HG02870 (cell line): ENCODE results near the gene RENBP.
A peak's percentile ranks its signal among the peaks of the same experiment; 100 is the strongest.

Source experiments
- ATAC-seq: cut with Tn5 transposase; IDR thresholded peaks from one replicate; pipeline ENCODE4 v1.9.1; 2021; ENCODE audit warnings: mild to moderate bottlenecking, moderate library complexity; ENCODE audit not compliant: unreplicated experiment

The RENBP gene

GRCh38 chrX:153971124-153971449 is 26.6 kb upstream of the RENBP start:
- peak; percentile 47 for ATAC-seq

- peak; percentile 7 for ATAC-seq
Measured at GRCh38 chrX:153970357-153971123, 26.1 kb upstream of the RENBP start.

- no peak for ATAC-seq
Measured at GRCh38 chrX:153969904-153970356, 25.5 kb upstream of the RENBP start.

GRCh38 chrX:153969125-153969903 is 24.9 kb upstream of the RENBP start:
- ATAC-seq, result no peak

- ATAC-seq, result no peak
Measured at GRCh38 chrX:153968754-153969124, 24.3 kb upstream of the RENBP start.

- no peak for ATAC-seq
Measured at GRCh38 chrX:153968255-153968654, 23.8 kb upstream of the RENBP start.

- no peak for ATAC-seq
Measured at GRCh38 chrX:153967536-153968224, 23.2 kb upstream of the RENBP start.

- no peak for ATAC-seq
Measured at GRCh38 chrX:153966841-153967535, 22.5 kb upstream of the RENBP start.

GRCh38 chrX:153966283-153966688 is 21.8 kb upstream of the RENBP start:
- no peak for ATAC-seq

- ATAC-seq, result no peak
Measured at GRCh38 chrX:153965406-153965805, 21.0 kb upstream of the RENBP start.

GRCh38 chrX:153964105-153964504 is 19.7 kb upstream of the RENBP start:
- ATAC-seq, result no peak

GRCh38 chrX:153963546-153963945 is 19.1 kb upstream of the RENBP start:
- no peak for ATAC-seq

GRCh38 chrX:153961292-153961691 is 16.8 kb upstream of the RENBP start:
- ATAC-seq, result no peak

- no peak for ATAC-seq
Measured at GRCh38 chrX:153960786-153961185, 16.3 kb upstream of the RENBP start.

- no peak for ATAC-seq
Measured at GRCh38 chrX:153960077-153960476, 15.6 kb upstream of the RENBP start.

GRCh38 chrX:153959649-153960048 is 15.2 kb upstream of the RENBP start:
- no peak for ATAC-seq

- ATAC-seq, result no peak
Measured at GRCh38 chrX:153958605-153959004, 14.2 kb upstream of the RENBP start.

GRCh38 chrX:153957224-153957623 is 12.8 kb upstream of the RENBP start:
- ATAC-seq, result no peak

- ATAC-seq, result no peak
Measured at GRCh38 chrX:153956044-153956907, 11.8 kb upstream of the RENBP start.

- no peak for ATAC-seq
Measured at GRCh38 chrX:153955228-153955732, 10.8 kb upstream of the RENBP start.
